Cerebellar nuclear complex (tissue), 1 donor: ENCODE results near the gene PCDHGB2.
"Not testable (repeated sequence)": the region's sequence is repeated elsewhere in the genome, so short reads cannot be mapped to it uniquely, and the experiment has no call there.

ENCODE experiments used
- DNase-seq, 2 experiments: peaks; one replicate each; lab custom pipeline; 2025; lab: John Stamatoyannopoulos, UW

PCDHGB2 gene

GRCh38 chr5:141384471-141385267, 24.9 kb downstream of the PCDHGB2 start:
- no peak for DNase-seq

- not testable (repeated sequence) for DNase-seq
Measured at GRCh38 chr5:141387557-141388311, 27.9 kb downstream of the PCDHGB2 start, which contains the start of gene PCDHGB4. Gene PCDHGB4 (plus strand): TSS chr5:141387698. CDS start chr5:141387885, 187 bp downstream.

- DNase-seq: no peak
Measured at GRCh38 chr5:141388661-141389060, 28.9 kb downstream of the PCDHGB2 start.

- DNase-seq: no peak
Measured at GRCh38 chr5:141389153-141390042, 29.6 kb downstream of the PCDHGB2 start.

GRCh38 chr5:141392429-141393198, 32.8 kb downstream of the PCDHGB2 start, which contains the start of gene PCDHGA8:
Gene PCDHGA8 (plus strand): TSS chr5:141392633. CDS start chr5:141392814, 181 bp downstream.
- DNase-seq: no peak

GRCh38 chr5:141393267-141393666, 33.5 kb downstream of the PCDHGB2 start:
- DNase-seq: no peak

- not testable (repeated sequence) for DNase-seq
Measured at GRCh38 chr5:141394401-141395187, 34.8 kb downstream of the PCDHGB2 start.

GRCh38 chr5:141397756-141398551, 38.2 kb downstream of the PCDHGB2 start, which contains the start of gene PCDHGB5:
Gene PCDHGB5 (plus strand): TSS chr5:141397947. CDS start chr5:141398128, 181 bp downstream.
- DNase-seq: not testable (repeated sequence)

GRCh38 chr5:141398608-141399007, 38.8 kb downstream of the PCDHGB2 start:
- DNase-seq: no peak

GRCh38 chr5:141399555-141400258, 39.9 kb downstream of the PCDHGB2 start:
- DNase-seq: no peak

- no peak for DNase-seq
Measured at GRCh38 chr5:141402553-141403243, 42.9 kb downstream of the PCDHGB2 start, which contains the start of gene PCDHGA9. Gene PCDHGA9 (plus strand): TSS chr5:141402778. CDS start chr5:141402953, 175 bp downstream.

GRCh38 chr5:141403387-141403786, 43.6 kb downstream of the PCDHGB2 start:
- DNase-seq: no peak

GRCh38 chr5:141407790-141408505, 48.2 kb downstream of the PCDHGB2 start, which contains the start of gene PCDHGB6:
Gene PCDHGB6 (plus strand): TSS chr5:141408021. CDS start chr5:141408203, 182 bp downstream.
- not testable (repeated sequence) for DNase-seq

- no peak for DNase-seq
Measured at GRCh38 chr5:141409598-141410306, 50.0 kb downstream of the PCDHGB2 start.

GRCh38 chr5:141411575-141411974, 51.8 kb downstream of the PCDHGB2 start:
- no peak for DNase-seq
